Measurements from ENCODE around the gene ADAMTS12. TPM values are rescaled to one million over a fixed set of nuclear protein-coding genes. Genes with fewer than 3 reads are reported as not detected.

Gene ADAMTS12
- total and polyA plus RNA-seq, 10 of the 15 experiments (the other 5 are each of a cell fraction or from before 2014, with no cell fraction given) = 0.11 to 35.8 (median 20.7) TPM

- RAD21 ChIA-PET (ENCODE audit: unreplicated experiment) = no interaction called here
- H3K27me3 ChIP-seq (replicated peaks in 1 of 2; ENCODE audit: control insufficient read depth in 2 of 2, insufficient read depth in 2 of 2, low read length in 1 of 2) = no peaks in the 10 kb centered on the region; a peak in 1 of 4 replicates
- TF ChIP-seq RCOR1 (conservative IDR thresholded peaks at IDR 0.05; ENCODE audit: low read depth, low read length) = no peak
- TF ChIP-seq, protein P1, sequence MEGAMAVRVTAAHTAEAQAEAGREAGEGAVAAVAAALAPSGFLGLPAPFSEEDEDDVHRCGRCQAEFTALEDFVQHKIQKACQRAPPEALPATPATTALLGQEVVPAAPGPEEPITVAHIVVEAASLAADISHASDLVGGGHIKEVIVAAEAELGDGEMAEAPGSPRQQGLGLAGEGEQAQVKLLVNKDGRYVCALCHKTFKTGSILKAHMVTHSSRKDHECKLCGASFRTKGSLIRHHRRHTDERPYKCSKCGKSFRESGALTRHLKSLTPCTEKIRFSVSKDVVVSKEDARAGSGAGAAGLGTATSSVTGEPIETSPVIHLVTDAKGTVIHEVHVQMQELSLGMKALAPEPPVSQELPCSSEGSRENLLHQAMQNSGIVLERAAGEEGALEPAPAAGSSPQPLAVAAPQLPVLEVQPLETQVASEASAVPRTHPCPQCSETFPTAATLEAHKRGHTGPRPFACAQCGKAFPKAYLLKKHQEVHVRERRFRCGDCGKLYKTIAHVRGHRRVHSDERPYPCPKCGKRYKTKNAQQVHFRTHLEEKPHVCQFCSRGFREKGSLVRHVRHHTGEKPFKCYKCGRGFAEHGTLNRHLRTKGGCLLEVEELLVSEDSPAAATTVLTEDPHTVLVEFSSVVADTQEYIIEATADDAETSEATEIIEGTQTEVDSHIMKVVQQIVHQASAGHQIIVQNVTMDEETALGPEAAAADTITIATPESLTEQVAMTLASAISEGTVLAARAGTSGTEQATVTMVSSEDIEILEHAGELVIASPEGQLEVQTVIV (IDR thresholded peaks at IDR 0.05; ENCODE audit: borderline replicate concordance, partially characterized antibody) = no peak
- TF ChIP-seq CREM (IDR thresholded peaks at IDR 0.05; ENCODE audit: low read depth) = no peak
- TF ChIP-seq RAD21 (IDR thresholded peaks at IDR 0.05; ENCODE audit: insufficient read depth, low read depth, low read length) = no peak
- TF ChIP-seq E2F4 (IDR thresholded peaks at IDR 0.05; ENCODE audit: low read depth, low read length) = no peak
- no peak for TF ChIP-seq LARP7 (IDR thresholded peaks at IDR 0.05)
- TF ChIP-seq PAX8 (IDR thresholded peaks at IDR 0.05) = no peak
- no peak for TF ChIP-seq ZNF274 (IDR thresholded peaks at IDR 0.05; ENCODE audit: insufficient read depth, insufficient read length)
- no peak for TF ChIP-seq WRNIP1 (IDR thresholded peaks at IDR 0.05; ENCODE audit: borderline replicate concordance, low read depth, low read length)
- TF ChIP-seq SP1 (IDR thresholded peaks at IDR 0.05; ENCODE audit: low read depth, low read length) = no peak
- no peak for TF ChIP-seq ZNF24 (IDR thresholded peaks at IDR 0.05)
- no peak for TF ChIP-seq FOXM1 (IDR thresholded peaks at IDR 0.05; ENCODE audit: low read depth, low read length)
- no peak overlapping the region for H2AFZ ChIP-seq (ENCODE audit: control insufficient read depth, low read depth, low read length)
- no peak overlapping the region for H3K4me2 ChIP-seq (ENCODE audit: control insufficient read depth, insufficient read depth)
- ATAC-seq (no peak), FAIRE-seq (no peak), DNase-seq (ENCODE audit: low read depth, low spot score) (no peak)
- POLR2A ChIA-PET = no interaction called here
- H3K36me3 ChIP-seq (ENCODE audit: control insufficient read depth in 2 of 2, insufficient read depth in 2 of 2, low read length in 1 of 2) = no peaks in the 10 kb centered on the region
- SMC1A ChIA-PET (ENCODE audit: uncharacterized antibody, unreplicated experiment) = interaction anchor here (1.2 kb wide), 1 partner anchor 32 kb away, joined by 3 read pairs; no protein-coding TSS in a partner anchor
- CTCF ChIA-PET = no interaction called here
- H3K9ac ChIP-seq (ENCODE audit: control insufficient read depth, insufficient read depth, low read length) = no peak overlapping the region
- H3K27ac ChIP-seq (ENCODE audit: control insufficient read depth, insufficient read depth) = no peak overlapping the region
- intact Hi-C loops (cut with micrococcal nuclease; ENCODE audit: unreplicated experiment) = no loop called here
- no TSS peak for BruUV-seq (replicated peaks)
- H4K20me1 ChIP-seq (ENCODE audit: control insufficient read depth, insufficient read depth) = no peaks in the 10 kb centered on the region
- 72% methylated on average over 48 of the region's 54 CpGs for WGBS (ENCODE audit: insufficient coverage, insufficient replicate concordance, low lambda C conversion rate, missing lambda C conversion rate)
- in situ Hi-C loops (cut with MboI) = no loop called here
- H3K9me3 ChIP-seq (replicated peaks; ENCODE audit: control insufficient read depth, insufficient read depth, low read length) = no peaks in the 10 kb centered on the region; the same call in 2 of the 3 replicates
- no peaks in the 10 kb centered on the region for H3K79me2 ChIP-seq (ENCODE audit: control insufficient read depth, insufficient read depth, low read length)
- H3K4me3 ChIP-seq = no peak overlapping the region
- H3K4me1 ChIP-seq (ENCODE audit: control insufficient read depth, insufficient read depth, low read length) = peaks cover 14% of the 10 kb centered on the region
These were observed 46.1 kb upstream of the ADAMTS12 start for GRCh38 chr5:33937707-33938506.
